HCT116 (cell line): Measurements from ENCODE around the gene XYLT1. TPM values are rescaled to one million over a fixed set of nuclear protein-coding genes. Genes with fewer than 3 reads are reported as not detected.

Experiments used
- ATAC-seq: fragments of 200-7000 bp; cut with Tn5 transposase; 2 replicates; pipeline ENCODE4 v1.9.1; 2020; ENCODE audit warnings: mild to moderate bottlenecking, moderate library complexity
- BruUV-seq: library from RNA; stranded (reverse); fragments of 400-500 nt; replicated peaks from 2 replicates; lab custom pipeline; 2021; lab: Mats Ljungman, UMichigan
- CTCF ChIA-PET: fragments of 300-600 bp; sonication (Branson Sonifier 250); formaldehyde crosslinking; loops from one replicate; lab custom pipeline; 2021; ENCODE audit warnings: antibody characterized with exemption; lab: Charles Lee
- POLR2A ChIA-PET: fragments of 300-600, 350-600 bp; sonication (Branson Sonifier 250); formaldehyde crosslinking; loops from one replicate; lab custom pipeline; 2021; ENCODE audit warnings: antibody characterized with exemption; lab: Charles Lee
- RAD21 ChIA-PET, 2 experiments: fragments of 300-600 bp; sonication (Branson Sonifier 250); formaldehyde crosslinking; loops; one replicate each; lab custom pipeline; 2023; ENCODE audit warnings: low total read pairs in 2 of 2; ENCODE audit not compliant: uncharacterized antibody in 2 of 2, unreplicated experiment in 2 of 2, low non-redundant PET in 1 of 2; lab: Charles Lee
- DNase-seq: peaks from one replicate; pipeline ENCODE4 v3.0.0-alpha.2; 2010; ENCODE audit warnings: low read depth, low spot score
- H2AFZ ChIP-seq: fragments of 200-600 bp; shearing (Covaris generic), sonication (generic); 2 replicates; pipeline ENCODE4 v1.6.1; 2017; ENCODE audit warnings: low read depth, mixed run types, mixed read lengths, antibody characterized with exemption, low read length; ENCODE audit not compliant: poor library complexity, severe bottlenecking
- H3K27ac ChIP-seq: 2 replicates; pipeline ENCODE4 v1.5.1; 2012; ENCODE audit warnings: low read depth, low read length
- H3K27me3 ChIP-seq: fragments of 200-600 bp; sonication (generic); 2 replicates; pipeline ENCODE4 v1.6.1; 2016; ENCODE audit warnings: mixed run types, low read length, mixed read lengths; ENCODE audit not compliant: insufficient read depth
- H3K36me3 ChIP-seq, 2 experiments: fragments of 200-500 bp in 1 of 2; fragments of 200-600 bp in 1 of 2; sonication (Bioruptor generic) in 1 of 2; sonication (generic) in 1 of 2; 2 replicates each; pipeline versions ENCODE4 v1.5.1 to v1.6.1; 2014 to 2016; ENCODE audit warnings: low read length in 2 of 2, inconsistent platforms in 1 of 2, mixed read lengths in 1 of 2, mixed run types in 1 of 2; ENCODE audit not compliant: insufficient read depth in 2 of 2, control insufficient read depth in 1 of 2
- H3K4me1 ChIP-seq, 2 experiments: fragments of 200-600 bp in 1 of 2; sonication (generic) in 1 of 2; 2 replicates each; pipeline versions ENCODE4 v1.5.1 to v1.6.1; 2012 to 2017; ENCODE audit warnings: low read length in 2 of 2, inconsistent platforms in 1 of 2, mild to moderate bottlenecking in 1 of 2, mixed read lengths in 1 of 2, mixed run types in 1 of 2, moderate library complexity in 1 of 2; ENCODE audit not compliant: insufficient read depth in 2 of 2, control insufficient read depth in 1 of 2
- H3K4me2 ChIP-seq: fragments of 200-600 bp; sonication (generic); 2 replicates; pipeline ENCODE4 v1.6.1; 2017; ENCODE audit warnings: mixed run types, low read length, mixed read lengths
- H3K4me3 ChIP-seq, 2 experiments: fragments of 200-600 bp in 1 of 2; sonication (generic) in 1 of 2; replicated peaks in 1 of 2; 2 replicates each; pipeline ENCODE4 v1.5.1; 2011 to 2016; ENCODE audit warnings: low read length in 2 of 2, control low read depth in 1 of 2, low read depth in 1 of 2, mild to moderate bottlenecking in 1 of 2, mixed read lengths in 1 of 2, mixed run types in 1 of 2
- H3K79me2 ChIP-seq: fragments of 200-600 bp; sonication (generic); 2 replicates; pipeline ENCODE4 v1.6.1; 2017; ENCODE audit warnings: mild to moderate bottlenecking, mixed run types, low read length, moderate library complexity, mixed read lengths; ENCODE audit not compliant: insufficient read depth
- H3K9ac ChIP-seq: fragments of 200-600 bp; sonication (generic); 2 replicates; pipeline ENCODE4 v1.6.1; 2016; ENCODE audit warnings: low read length, mixed read lengths
- H3K9me2 ChIP-seq: fragments of 200-600 bp; sonication (generic), shearing (Covaris generic); 2 replicates; pipeline ENCODE4 v1.6.1; 2017; ENCODE audit warnings: mixed run types, mild to moderate bottlenecking, moderate library complexity; ENCODE audit not compliant: insufficient read depth
- H3K9me3 ChIP-seq, 2 experiments: fragments of 200-500 bp in 1 of 2; fragments of 200-600 bp in 1 of 2; sonication (Bioruptor generic) in 1 of 2; sonication (generic) in 1 of 2; 2 replicates each; pipeline ENCODE4 v1.6.1; 2014 to 2017; ENCODE audit warnings: low read length in 2 of 2, mixed read lengths in 2 of 2, inconsistent platforms in 1 of 2, low read depth in 1 of 2, mild to moderate bottlenecking in 1 of 2, mixed run types in 1 of 2, moderate library complexity in 1 of 2; ENCODE audit not compliant: control insufficient read depth in 1 of 2, insufficient read depth in 1 of 2
- H4K20me1 ChIP-seq: fragments of 200-600 bp; sonication (generic), shearing (Covaris generic); 2 replicates; pipeline ENCODE4 v1.6.1; 2017; ENCODE audit warnings: mixed run types, mild to moderate bottlenecking, moderate library complexity; ENCODE audit not compliant: insufficient read depth
- CEBPB ChIP-seq: IDR thresholded peaks from 2 replicates; pipeline ENCODE4 v1.6.1; 2012; ENCODE audit warnings: low read depth
- CTCF ChIP-seq, 3 experiments: fragments of 200-600 bp in 1 of 3; sonication (generic) in 1 of 3; IDR thresholded peaks in 2 of 3; conservative IDR thresholded peaks in 1 of 3; 2 replicates each; pipeline ENCODE4 v1.5.1; 2012 to 2017; ENCODE audit warnings: low read depth in 2 of 3, low read length in 2 of 3, antibody characterized with exemption in 1 of 3, borderline replicate concordance in 1 of 3, control low read depth in 1 of 3, mild to moderate bottlenecking in 1 of 3, mixed read lengths in 1 of 3, mixed run types in 1 of 3, moderate library complexity in 1 of 3; ENCODE audit not compliant: insufficient read depth in 1 of 3
- EGR1 ChIP-seq: IDR thresholded peaks from 2 replicates; pipeline ENCODE4 v1.6.1; 2012; ENCODE audit warnings: low read depth
- ELF1 ChIP-seq: IDR thresholded peaks from 2 replicates; pipeline ENCODE4 v1.6.1; 2012; ENCODE audit warnings: low read depth, borderline replicate concordance
- FOSL1 ChIP-seq: IDR thresholded peaks from 2 replicates; pipeline ENCODE4 v1.6.1; 2012; ENCODE audit warnings: low read depth
- JUND ChIP-seq: IDR thresholded peaks from 2 replicates; pipeline ENCODE4 v1.6.1; 2012
- POLR2A ChIP-seq: IDR thresholded peaks from 2 replicates; pipeline ENCODE4 v1.7.0; 2011; ENCODE audit warnings: borderline replicate concordance; ENCODE audit not compliant: insufficient read depth, insufficient read length; ENCODE audit errors: extremely low read depth
- SIN3A ChIP-seq: IDR thresholded peaks from 2 replicates; pipeline ENCODE4 v1.6.1; 2012; ENCODE audit warnings: low read depth
- YY1 ChIP-seq: IDR thresholded peaks from 2 replicates; pipeline ENCODE4 v1.6.1; 2011; ENCODE audit warnings: low read length, low read depth, moderate library complexity, mild to moderate bottlenecking; ENCODE audit not compliant: insufficient replicate concordance; ENCODE audit errors: extremely low read depth
- ZFX ChIP-seq: fragments of 450-650 bp; IDR thresholded peaks from 2 replicates; pipeline ENCODE4 v1.6.1; 2017
- ZNF274 ChIP-seq: fragments of 200-500 bp; sonication (Bioruptor generic); IDR thresholded peaks from 2 replicates; pipeline ENCODE4 v1.6.1; 2014; ENCODE audit warnings: mild to moderate bottlenecking, low read depth, low read length, inconsistent platforms
- intact Hi-C: fragments of 100-400 bp; cut with micrococcal nuclease; formaldehyde crosslinking; loops from 2 replicates; pipeline ENCODE4 v1.10.0; 2022
- total RNA-seq: library from RNA; stranded (reverse); gene quantifications from one replicate; pipeline ENCODE4 v1.2.1, GENCODE V29; 2021; ENCODE audit not compliant: unreplicated experiment
- TF ChIP-seq, protein P1 (sequence below): IDR thresholded peaks from 2 replicates; pipeline ENCODE4 v1.6.1; 2011; ENCODE audit warnings: mild to moderate bottlenecking, low read length, moderate library complexity; ENCODE audit not compliant: insufficient replicate concordance; ENCODE audit errors: extremely low read depth
- TF ChIP-seq, protein P2 (sequence below): IDR thresholded peaks from 2 replicates; pipeline ENCODE4 v1.6.1; 2012
- TF ChIP-seq, protein P3 (sequence below): IDR thresholded peaks from 2 replicates; pipeline ENCODE4 v1.6.1; 2012; ENCODE audit warnings: low read depth

XYLT1 gene
- total RNA-seq, 1 experiment from 2014 or later = 4.5 TPM

DNA sequence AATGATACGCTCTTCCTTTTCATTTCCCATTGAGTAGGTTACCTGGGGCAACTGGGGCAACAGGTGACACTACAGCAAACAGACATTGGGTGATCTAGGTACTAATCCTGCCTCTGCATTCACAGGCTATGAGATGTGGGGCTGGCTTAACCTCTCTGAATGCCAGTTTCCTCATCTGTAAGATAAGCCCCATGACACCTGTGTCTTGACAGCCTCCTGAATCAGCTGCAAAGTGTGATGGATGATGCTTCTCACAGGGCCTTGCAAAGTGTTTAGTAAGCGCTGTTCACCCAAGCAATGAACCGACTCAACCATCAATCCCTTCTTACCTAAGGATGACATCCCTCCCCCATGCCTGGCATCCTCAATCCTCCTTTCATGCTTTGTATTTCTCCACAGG lies 322.8 kb downstream of the XYLT1 start (continued):
- TF ChIP-seq, protein P1, sequence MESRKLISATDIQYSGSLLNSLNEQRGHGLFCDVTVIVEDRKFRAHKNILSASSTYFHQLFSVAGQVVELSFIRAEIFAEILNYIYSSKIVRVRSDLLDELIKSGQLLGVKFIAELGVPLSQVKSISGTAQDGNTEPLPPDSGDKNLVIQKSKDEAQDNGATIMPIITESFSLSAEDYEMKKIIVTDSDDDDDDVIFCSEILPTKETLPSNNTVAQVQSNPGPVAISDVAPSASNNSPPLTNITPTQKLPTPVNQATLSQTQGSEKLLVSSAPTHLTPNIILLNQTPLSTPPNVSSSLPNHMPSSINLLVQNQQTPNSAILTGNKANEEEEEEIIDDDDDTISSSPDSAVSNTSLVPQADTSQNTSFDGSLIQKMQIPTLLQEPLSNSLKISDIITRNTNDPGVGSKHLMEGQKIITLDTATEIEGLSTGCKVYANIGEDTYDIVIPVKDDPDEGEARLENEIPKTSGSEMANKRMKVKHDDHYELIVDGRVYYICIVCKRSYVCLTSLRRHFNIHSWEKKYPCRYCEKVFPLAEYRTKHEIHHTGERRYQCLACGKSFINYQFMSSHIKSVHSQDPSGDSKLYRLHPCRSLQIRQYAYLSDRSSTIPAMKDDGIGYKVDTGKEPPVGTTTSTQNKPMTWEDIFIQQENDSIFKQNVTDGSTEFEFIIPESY = no peak
- TF ChIP-seq JUND = no peak
- TF ChIP-seq, all 23 proteins: peak for 0

GRCh38 chr16:17145029-17145428 lies 325.7 kb downstream of the XYLT1 start:
- Histone ChIP-seq H3K79me2 (no peaks in the 10 kb centered on the region), H3K4me2 (no peak overlapping the region), H2AFZ (no peak overlapping the region), H4K20me1 (no peaks in the 10 kb centered on the region; the same call in 1 of the 2 replicates), H3K4me1 (no peaks in the 10 kb centered on the region), H3K27me3 (peaks cover 15% of the 10 kb centered on the region; the same call in 1 of the 2 replicates), H3K9me2 (no peaks in the 10 kb centered on the region), H3K27ac (no peak overlapping the region), H3K4me3 (no peak overlapping the region), H3K9ac (no peak overlapping the region), H3K36me3 (no peaks in the 10 kb centered on the region), H3K9me3 (no peaks in the 10 kb centered on the region)
- POLR2A ChIA-PET = no interaction called here
- CTCF ChIA-PET = no interaction called here
- BruUV-seq = no TSS peak
- ATAC-seq (no peak), DNase-seq (no peak)
- RAD21 ChIA-PET = no interaction called here
- intact Hi-C loops = no loop called here
- TF ChIP-seq SIN3A (no peak), ELF1 (no peak), CEBPB (no peak), CTCF (IDR thresholded peaks at IDR 0.05 in 2 of 3, conservative IDR thresholded peaks at IDR 0.05 in 1 of 3; ENCODE audit: borderline replicate concordance in 1 of 3, insufficient read depth in 1 of 3, low read depth in 2 of 3, low read length in 2 of 3) (no peak), ZFX (no peak), YY1 (no peak), POLR2A (no peak), FOSL1 (no peak), ZNF274 (no peak), EGR1 (no peak)
- TF ChIP-seq, protein P2, sequence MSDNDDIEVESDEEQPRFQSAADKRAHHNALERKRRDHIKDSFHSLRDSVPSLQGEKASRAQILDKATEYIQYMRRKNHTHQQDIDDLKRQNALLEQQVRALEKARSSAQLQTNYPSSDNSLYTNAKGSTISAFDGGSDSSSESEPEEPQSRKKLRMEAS = no peak
- TF ChIP-seq, protein P3, sequence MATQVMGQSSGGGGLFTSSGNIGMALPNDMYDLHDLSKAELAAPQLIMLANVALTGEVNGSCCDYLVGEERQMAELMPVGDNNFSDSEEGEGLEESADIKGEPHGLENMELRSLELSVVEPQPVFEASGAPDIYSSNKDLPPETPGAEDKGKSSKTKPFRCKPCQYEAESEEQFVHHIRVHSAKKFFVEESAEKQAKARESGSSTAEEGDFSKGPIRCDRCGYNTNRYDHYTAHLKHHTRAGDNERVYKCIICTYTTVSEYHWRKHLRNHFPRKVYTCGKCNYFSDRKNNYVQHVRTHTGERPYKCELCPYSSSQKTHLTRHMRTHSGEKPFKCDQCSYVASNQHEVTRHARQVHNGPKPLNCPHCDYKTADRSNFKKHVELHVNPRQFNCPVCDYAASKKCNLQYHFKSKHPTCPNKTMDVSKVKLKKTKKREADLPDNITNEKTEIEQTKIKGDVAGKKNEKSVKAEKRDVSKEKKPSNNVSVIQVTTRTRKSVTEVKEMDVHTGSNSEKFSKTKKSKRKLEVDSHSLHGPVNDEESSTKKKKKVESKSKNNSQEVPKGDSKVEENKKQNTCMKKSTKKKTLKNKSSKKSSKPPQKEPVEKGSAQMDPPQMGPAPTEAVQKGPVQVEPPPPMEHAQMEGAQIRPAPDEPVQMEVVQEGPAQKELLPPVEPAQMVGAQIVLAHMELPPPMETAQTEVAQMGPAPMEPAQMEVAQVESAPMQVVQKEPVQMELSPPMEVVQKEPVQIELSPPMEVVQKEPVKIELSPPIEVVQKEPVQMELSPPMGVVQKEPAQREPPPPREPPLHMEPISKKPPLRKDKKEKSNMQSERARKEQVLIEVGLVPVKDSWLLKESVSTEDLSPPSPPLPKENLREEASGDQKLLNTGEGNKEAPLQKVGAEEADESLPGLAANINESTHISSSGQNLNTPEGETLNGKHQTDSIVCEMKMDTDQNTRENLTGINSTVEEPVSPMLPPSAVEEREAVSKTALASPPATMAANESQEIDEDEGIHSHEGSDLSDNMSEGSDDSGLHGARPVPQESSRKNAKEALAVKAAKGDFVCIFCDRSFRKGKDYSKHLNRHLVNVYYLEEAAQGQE = no peak
- TF ChIP-seq, protein P1 = no peak
